ENCODE data around the gene RASIP1.
"Not testable (repeated sequence)": the region's sequence is repeated elsewhere in the genome, so short reads cannot be mapped to it uniquely, and the experiment has no call there.

RASIP1 gene

GRCh38 chr19:48695743-48696352 is 44.6 kb downstream of the RASIP1 start, which contains the start of gene FUT2:
FUT2 (plus strand) TSS chr19:48695971; CDS start chr19:48702957, 6,986 bp downstream.
- no peak for DNase-seq (ENCODE audit: extremely low spot score)
- CTCF ChIA-PET: interaction anchor here (1.1 kb wide), 1 partner anchor 20 kb away, joined by 3 read pairs; no protein-coding TSS in a partner anchor
- TF ChIP-seq FOXK2 (IDR thresholded peaks at IDR 0.05) (no peak), NFRKB (IDR thresholded peaks at IDR 0.05) (no peak), FOXM1 (IDR thresholded peaks at IDR 0.05; ENCODE audit: borderline replicate concordance) (no peak), ZNF384 (IDR thresholded peaks at IDR 0.05) (no peak), TARDBP (IDR thresholded peaks at IDR 0.05) (no peak), HDGF (IDR thresholded peaks at IDR 0.05; ENCODE audit: borderline replicate concordance) (no peak), PKNOX1 (IDR thresholded peaks at IDR 0.05) (no peak), SUZ12 (IDR thresholded peaks at IDR 0.05) (no peak), ARNT (IDR thresholded peaks at IDR 0.05) (no peak), BHLHE40 (IDR thresholded peaks at IDR 0.05; ENCODE audit: borderline replicate concordance) (no peak), ELF4 (IDR thresholded peaks at IDR 0.05) (no peak), FOXA1 (IDR thresholded peaks at IDR 0.05) (no peak), L3MBTL2 (conservative IDR thresholded peaks at IDR 0.05) (no peak), SP1 (IDR thresholded peaks at IDR 0.05) (no peak), LEF1 (IDR thresholded peaks at IDR 0.05; ENCODE audit: borderline replicate concordance) (no peak), CTBP1 (IDR thresholded peaks at IDR 0.05; ENCODE audit: borderline replicate concordance) (no peak)
- POLR2A ChIA-PET: no interaction called here

GRCh38 chr19:48693629-48694028 is 46.8 kb downstream of the RASIP1 start:
- CTCF ChIA-PET; DNase-seq (ENCODE audit: extremely low spot score): not testable (repeated sequence)
- POLR2A ChIA-PET: interaction anchor here (1.0 kb wide), 1 partner anchor 19 kb away, joined by 3 read pairs; no protein-coding TSS in a partner anchor

GRCh38 chr19:48689449-48689848 is 51.0 kb downstream of the RASIP1 start:
- TF ChIP-seq BHLHE40 (IDR thresholded peaks at IDR 0.05; ENCODE audit: borderline replicate concordance): no peak
- no peak for TF ChIP-seq ELF4 (IDR thresholded peaks at IDR 0.05)
- TF ChIP-seq PKNOX1 (IDR thresholded peaks at IDR 0.05): no peak
- no peak for TF ChIP-seq SP1 (IDR thresholded peaks at IDR 0.05)
- TF ChIP-seq HDGF (IDR thresholded peaks at IDR 0.05; ENCODE audit: borderline replicate concordance): no peak
- TF ChIP-seq FOXK2 (IDR thresholded peaks at IDR 0.05): no peak
- no peak for TF ChIP-seq ARNT (IDR thresholded peaks at IDR 0.05)
- no peak for TF ChIP-seq FOXM1 (IDR thresholded peaks at IDR 0.05; ENCODE audit: borderline replicate concordance)
- no peak for TF ChIP-seq SUZ12 (IDR thresholded peaks at IDR 0.05)
- no peak for TF ChIP-seq NFRKB (IDR thresholded peaks at IDR 0.05)
- no peak for TF ChIP-seq TARDBP (IDR thresholded peaks at IDR 0.05)
- no peak for TF ChIP-seq ZNF384 (IDR thresholded peaks at IDR 0.05)
- TF ChIP-seq L3MBTL2 (conservative IDR thresholded peaks at IDR 0.05): no peak
- no peak for TF ChIP-seq FOXA1 (IDR thresholded peaks at IDR 0.05)
- TF ChIP-seq CTBP1 (IDR thresholded peaks at IDR 0.05; ENCODE audit: borderline replicate concordance): no peak
- no peak for TF ChIP-seq LEF1 (IDR thresholded peaks at IDR 0.05; ENCODE audit: borderline replicate concordance)
- no peak for DNase-seq (ENCODE audit: extremely low spot score)
- CTCF ChIA-PET: no interaction called here
- POLR2A ChIA-PET: no interaction called here

- POLR2A ChIA-PET: no interaction called here
- DNase-seq (ENCODE audit: extremely low spot score): no peak
- CTCF ChIA-PET: no interaction called here
- TF ChIP-seq FOXK2 (IDR thresholded peaks at IDR 0.05) (no peak), ARNT (IDR thresholded peaks at IDR 0.05) (no peak), TARDBP (IDR thresholded peaks at IDR 0.05) (no peak)
Measured at GRCh38 chr19:48687776-48688175, 52.6 kb downstream of the RASIP1 start.

GRCh38 chr19:48686637-48687036 is 53.8 kb downstream of the RASIP1 start:
- POLR2A ChIA-PET; DNase-seq (ENCODE audit: extremely low spot score): not testable (repeated sequence)
- CTCF ChIA-PET: interaction anchor here (0.6 kb wide), 2 partner anchors 153 to 171 kb away, joined by 3 to 4 read pairs; no protein-coding TSS in a partner anchor

GRCh38 chr19:48686088-48686487 is 54.3 kb downstream of the RASIP1 start:
- POLR2A ChIA-PET: no interaction called here
- DNase-seq (ENCODE audit: extremely low spot score): no peak
- TF ChIP-seq SP1 (IDR thresholded peaks at IDR 0.05) (no peak), L3MBTL2 (conservative IDR thresholded peaks at IDR 0.05) (no peak), NFRKB (IDR thresholded peaks at IDR 0.05) (no peak), TARDBP (IDR thresholded peaks at IDR 0.05) (no peak), SUZ12 (IDR thresholded peaks at IDR 0.05) (no peak), FOXM1 (IDR thresholded peaks at IDR 0.05; ENCODE audit: borderline replicate concordance) (no peak)
- CTCF ChIA-PET: interaction anchor here (0.6 kb wide), 1 partner anchor 154 kb away, joined by 4 read pairs; no protein-coding TSS in a partner anchor

- TF ChIP-seq ELF4 (IDR thresholded peaks at IDR 0.05) (no peak), BHLHE40 (IDR thresholded peaks at IDR 0.05; ENCODE audit: borderline replicate concordance) (no peak), TARDBP (IDR thresholded peaks at IDR 0.05) (no peak), PKNOX1 (IDR thresholded peaks at IDR 0.05) (no peak), FOXK2 (IDR thresholded peaks at IDR 0.05) (no peak), ZNF384 (IDR thresholded peaks at IDR 0.05) (no peak), FOXM1 (IDR thresholded peaks at IDR 0.05; ENCODE audit: borderline replicate concordance) (no peak), L3MBTL2 (conservative IDR thresholded peaks at IDR 0.05) (no peak), HDGF (IDR thresholded peaks at IDR 0.05; ENCODE audit: borderline replicate concordance) (no peak), FOXA1 (IDR thresholded peaks at IDR 0.05) (no peak), ARNT (IDR thresholded peaks at IDR 0.05) (no peak), LEF1 (IDR thresholded peaks at IDR 0.05; ENCODE audit: borderline replicate concordance) (no peak), SP1 (IDR thresholded peaks at IDR 0.05) (no peak), CTBP1 (IDR thresholded peaks at IDR 0.05; ENCODE audit: borderline replicate concordance) (no peak)
- ChIA-PET CTCF (no interaction called here), POLR2A (no interaction called here)
- no peak for DNase-seq (ENCODE audit: extremely low spot score)
Measured at GRCh38 chr19:48685583-48685982, 54.8 kb downstream of the RASIP1 start.

Measured in HEK293T (cell line).